Measurements from ENCODE around the gene COL5A1.

Gene COL5A1

GRCh38 chr9:134753191-134753590 lies 111.6 kb downstream of the COL5A1 start:
- no peak for DNase-seq (ENCODE audit: low read depth)
- no peak for TF ChIP-seq CTCF (conservative IDR thresholded peaks at IDR 0.05; ENCODE audit: control insufficient read depth, insufficient read depth, low read depth, low read length)
- H3K4me3 ChIP-seq (ENCODE audit: control insufficient read depth, low read depth, low read length) = no peak overlapping the region

- DNase-seq (ENCODE audit: low read depth) = no peak
- no peak for TF ChIP-seq CTCF (conservative IDR thresholded peaks at IDR 0.05; ENCODE audit: control insufficient read depth, insufficient read depth, low read depth, low read length)
- H3K4me3 ChIP-seq (ENCODE audit: control insufficient read depth, low read depth, low read length) = no peak overlapping the region
These were observed 113.8 kb downstream of the COL5A1 start for GRCh38 chr9:134755221-134755907.

GRCh38 chr9:134756098-134756497 lies 114.5 kb downstream of the COL5A1 start:
- no peak for DNase-seq (ENCODE audit: low read depth)
- no peak for TF ChIP-seq CTCF (conservative IDR thresholded peaks at IDR 0.05; ENCODE audit: control insufficient read depth, insufficient read depth, low read depth, low read length)
- no peak overlapping the region for H3K4me3 ChIP-seq (ENCODE audit: control insufficient read depth, low read depth, low read length)

- no peak for TF ChIP-seq CTCF (conservative IDR thresholded peaks at IDR 0.05; ENCODE audit: control insufficient read depth, insufficient read depth, low read depth, low read length)
- H3K4me3 ChIP-seq (ENCODE audit: control insufficient read depth, low read depth, low read length) = no peak overlapping the region
- no peak for DNase-seq (ENCODE audit: low read depth)
These were observed 115.8 kb downstream of the COL5A1 start for GRCh38 chr9:134757216-134757975.

- TF ChIP-seq CTCF (conservative IDR thresholded peaks at IDR 0.05; ENCODE audit: control insufficient read depth, insufficient read depth, low read depth, low read length) = no peak
These were observed 117.5 kb downstream of the COL5A1 start for GRCh38 chr9:134758949-134759607.

GRCh38 chr9:134759913-134760312 lies 118.3 kb downstream of the COL5A1 start:
- no peak for DNase-seq (ENCODE audit: low read depth)
- no peak overlapping the region for H3K4me3 ChIP-seq (ENCODE audit: control insufficient read depth, low read depth, low read length)
- TF ChIP-seq CTCF (conservative IDR thresholded peaks at IDR 0.05; ENCODE audit: control insufficient read depth, insufficient read depth, low read depth, low read length) = no peak

More at GRCh38 chr9:134758949-134759607, 117.5 kb downstream of the COL5A1 start:
- DNase-seq (ENCODE audit: low read depth) = no peak
- no peak overlapping the region for H3K4me3 ChIP-seq (ENCODE audit: control insufficient read depth, low read depth, low read length)
